ENCODE results near the gene ZNF618.
"Not testable (repeated sequence)": the region's sequence is repeated elsewhere in the genome, so short reads cannot be mapped to it uniquely, and the experiment has no call there.

Gene ZNF618

GRCh38 chr9:113989714-113990569 is 113.8 kb downstream of the ZNF618 start:
- no peak for DNase-seq

GRCh38 chr9:113990570-113990907 is 114.4 kb downstream of the ZNF618 start:
- DNase-seq = no peak

GRCh38 chr9:113990975-113991471 is 114.9 kb downstream of the ZNF618 start:
- no peak for DNase-seq

- no peak for DNase-seq
These were observed 115.6 kb downstream of the ZNF618 start for GRCh38 chr9:113991714-113992113.

- DNase-seq = no peak
These were observed 116.3 kb downstream of the ZNF618 start for GRCh38 chr9:113992276-113992951.

- DNase-seq = no peak
These were observed 116.9 kb downstream of the ZNF618 start for GRCh38 chr9:113992994-113993393.

GRCh38 chr9:113993838-113994540 is 117.9 kb downstream of the ZNF618 start:
- DNase-seq = no peak

GRCh38 chr9:113995401-113995800 is 119.3 kb downstream of the ZNF618 start:
- DNase-seq = no peak

GRCh38 chr9:113995963-113996362 is 119.9 kb downstream of the ZNF618 start:
- DNase-seq = no peak

GRCh38 chr9:113996531-113997001 is 120.5 kb downstream of the ZNF618 start:
- no peak for DNase-seq

GRCh38 chr9:113997064-113997463 is 121.0 kb downstream of the ZNF618 start:
- DNase-seq = not testable (repeated sequence)

- no peak for DNase-seq
These were observed 121.5 kb downstream of the ZNF618 start for GRCh38 chr9:113997610-113998009.

GRCh38 chr9:113998114-113998513 is 122.0 kb downstream of the ZNF618 start:
- DNase-seq = no peak

- DNase-seq = no peak
These were observed 122.6 kb downstream of the ZNF618 start for GRCh38 chr9:113998525-113999255.

- DNase-seq = no peak
These were observed 123.3 kb downstream of the ZNF618 start for GRCh38 chr9:113999256-114000062.

GRCh38 chr9:114000063-114000454 is 124.0 kb downstream of the ZNF618 start:
- no peak for DNase-seq

- no peak for DNase-seq
These were observed 124.7 kb downstream of the ZNF618 start for GRCh38 chr9:114000671-114001409.

- DNase-seq = no peak
These were observed 125.2 kb downstream of the ZNF618 start for GRCh38 chr9:114001410-114001685.

GRCh38 chr9:114001794-114002261 is 125.7 kb downstream of the ZNF618 start:
- DNase-seq = no peak

- DNase-seq = no peak
These were observed 126.3 kb downstream of the ZNF618 start for GRCh38 chr9:114002271-114002985.
